ENCODE results near the gene CELF6.
A peak's percentile ranks its signal among the peaks of the same experiment; 100 is the strongest.
"Not testable (repeated sequence)": the region's sequence is repeated elsewhere in the genome, so short reads cannot be mapped to it uniquely, and the experiment has no call there.

Gene CELF6

DNA sequence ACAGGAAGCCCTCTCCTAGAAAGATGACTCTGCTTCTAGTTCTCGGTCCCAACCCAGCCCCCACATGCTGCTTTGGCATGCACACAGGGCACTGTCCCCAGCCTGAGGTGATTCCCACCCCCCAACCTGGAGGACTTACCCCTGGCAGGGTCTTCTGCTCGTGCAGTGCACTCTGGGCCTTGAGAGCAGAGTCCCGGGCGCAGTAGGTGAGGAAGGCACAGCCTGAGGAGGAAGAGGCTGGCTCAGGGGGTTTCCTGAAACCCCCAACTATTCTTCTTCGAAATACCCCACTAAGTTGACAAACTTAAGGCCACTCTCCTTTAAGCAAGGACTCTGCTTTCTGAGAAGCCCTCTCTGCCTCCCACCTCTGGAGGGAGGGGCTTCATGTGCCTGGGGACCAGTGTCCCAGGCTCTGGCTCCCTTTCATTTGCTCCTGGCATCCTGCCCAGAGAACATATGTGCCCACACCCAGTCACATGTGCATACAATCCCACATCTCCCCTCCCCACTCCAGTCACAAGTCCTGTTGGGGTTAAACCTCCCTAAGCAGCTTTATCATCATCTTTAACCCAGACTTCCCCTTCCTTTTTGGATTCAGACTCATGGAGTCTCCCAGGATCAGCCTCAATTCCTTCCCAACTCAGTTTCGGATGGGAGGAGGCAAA, 4.1 kb downstream of the CELF6 start:
- DNase-seq: peak; percentile 49 to 55

DNA sequence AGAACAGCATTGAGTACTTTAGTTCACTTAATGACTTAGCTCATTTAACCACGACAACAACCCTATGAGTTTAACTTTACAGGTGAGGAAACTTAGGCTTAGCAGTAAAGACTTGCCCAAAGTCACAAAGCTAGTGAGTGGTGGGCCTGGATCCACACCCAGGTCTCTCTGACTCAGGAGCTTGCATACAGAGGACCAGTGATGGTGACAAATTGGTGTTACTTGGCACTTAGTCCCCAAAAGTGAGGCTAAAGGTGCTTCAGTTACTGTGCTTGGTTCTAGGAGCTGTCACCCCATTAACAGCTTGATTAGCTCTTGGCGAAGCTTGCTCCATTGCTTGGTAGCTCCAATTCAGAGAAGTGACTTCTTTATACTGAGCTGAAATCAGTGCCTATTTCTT, 6.1 kb downstream of the CELF6 start:
- no peak for DNase-seq

DNA sequence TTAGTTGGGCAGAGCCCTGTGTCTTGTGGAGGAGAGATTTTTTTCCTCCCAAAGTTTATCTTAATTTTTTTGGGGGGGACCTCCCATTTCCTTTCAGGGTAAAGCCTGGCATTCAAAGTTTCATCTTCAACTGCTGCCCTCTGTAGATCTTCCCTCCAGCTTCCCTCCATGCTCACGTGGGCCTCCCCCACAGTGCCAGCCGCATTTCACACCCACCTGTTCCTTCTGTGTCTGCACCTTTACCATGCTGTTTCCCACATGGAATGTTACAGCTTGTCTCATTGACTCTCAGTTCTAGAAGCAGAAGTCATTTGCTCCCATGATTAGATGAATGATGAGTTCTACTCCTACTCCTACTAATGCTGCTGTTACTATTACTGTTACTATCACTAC, 6.5 kb downstream of the CELF6 start:
- no peak for DNase-seq

DNA sequence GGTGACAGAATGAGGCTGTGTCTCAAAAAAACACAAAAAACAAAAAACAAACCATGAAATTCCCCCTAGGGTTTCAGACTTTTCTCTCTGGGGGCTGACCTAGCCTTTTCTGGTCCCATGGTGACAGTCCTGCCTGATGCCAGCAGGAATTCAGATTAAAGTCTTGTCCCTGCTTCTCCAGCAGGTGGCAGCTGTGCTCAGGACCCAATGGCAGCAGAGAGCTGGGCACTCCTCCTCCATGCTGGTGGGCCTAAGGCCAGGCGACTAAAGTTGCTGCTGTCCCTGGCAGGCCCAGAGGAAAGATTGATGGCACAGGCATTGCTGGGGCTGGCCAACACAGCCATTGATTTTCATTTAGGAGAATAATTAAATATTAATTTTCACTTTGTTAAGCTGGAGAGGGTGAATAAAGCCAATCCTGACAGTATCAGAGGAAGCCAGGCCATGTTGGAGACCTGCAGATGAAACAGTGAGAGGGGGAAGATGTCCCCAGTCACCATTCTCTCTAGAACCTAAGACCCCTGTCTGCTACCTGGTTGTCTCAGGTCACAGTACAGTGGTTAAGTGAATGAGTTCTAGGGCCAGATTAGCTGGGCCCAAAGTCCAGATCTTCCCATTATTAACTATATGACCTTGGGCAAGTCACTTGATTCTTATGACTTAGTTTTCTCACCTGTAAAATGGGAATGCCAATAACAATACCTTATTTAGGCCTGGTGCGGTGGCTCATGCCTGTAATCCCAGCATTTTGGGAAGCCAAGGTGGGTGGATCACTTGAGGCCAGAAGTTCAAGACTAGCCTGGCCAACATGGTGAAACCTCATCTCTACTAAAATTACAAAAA, 7.1 kb downstream of the CELF6 start:
- peak; percentile 70 to 71 for DNase-seq

GRCh38 chr15:72307026-72307425, 12.9 kb downstream of the CELF6 start:
- no peak for DNase-seq

- DNase-seq: peak; percentile 37 to 44
These were observed 13.7 kb downstream of the CELF6 start for GRCh38 chr15:72306211-72306785.

GRCh38 chr15:72304596-72304995, 15.4 kb downstream of the CELF6 start:
- no peak for DNase-seq

DNA sequence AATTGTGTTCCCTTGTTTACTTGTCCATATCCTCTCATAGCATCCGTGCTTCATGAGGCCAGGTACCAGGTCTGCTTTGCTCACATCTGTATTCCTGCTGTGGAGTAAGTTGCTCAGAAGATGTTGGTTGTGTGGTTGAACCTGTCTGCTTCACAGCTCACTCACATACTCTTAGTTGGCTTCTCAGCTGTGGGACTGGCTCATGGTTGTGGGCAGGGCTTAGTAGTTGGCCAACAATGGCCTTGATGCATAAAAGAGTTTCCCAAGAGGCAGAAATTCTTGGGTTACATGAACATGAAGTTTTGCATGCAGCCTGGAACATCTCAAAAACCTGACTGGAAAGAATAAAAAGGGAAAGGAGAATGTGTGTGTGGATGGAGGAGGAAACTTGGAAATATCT, 17.0 kb downstream of the CELF6 start:
- no peak for DNase-seq

DNA sequence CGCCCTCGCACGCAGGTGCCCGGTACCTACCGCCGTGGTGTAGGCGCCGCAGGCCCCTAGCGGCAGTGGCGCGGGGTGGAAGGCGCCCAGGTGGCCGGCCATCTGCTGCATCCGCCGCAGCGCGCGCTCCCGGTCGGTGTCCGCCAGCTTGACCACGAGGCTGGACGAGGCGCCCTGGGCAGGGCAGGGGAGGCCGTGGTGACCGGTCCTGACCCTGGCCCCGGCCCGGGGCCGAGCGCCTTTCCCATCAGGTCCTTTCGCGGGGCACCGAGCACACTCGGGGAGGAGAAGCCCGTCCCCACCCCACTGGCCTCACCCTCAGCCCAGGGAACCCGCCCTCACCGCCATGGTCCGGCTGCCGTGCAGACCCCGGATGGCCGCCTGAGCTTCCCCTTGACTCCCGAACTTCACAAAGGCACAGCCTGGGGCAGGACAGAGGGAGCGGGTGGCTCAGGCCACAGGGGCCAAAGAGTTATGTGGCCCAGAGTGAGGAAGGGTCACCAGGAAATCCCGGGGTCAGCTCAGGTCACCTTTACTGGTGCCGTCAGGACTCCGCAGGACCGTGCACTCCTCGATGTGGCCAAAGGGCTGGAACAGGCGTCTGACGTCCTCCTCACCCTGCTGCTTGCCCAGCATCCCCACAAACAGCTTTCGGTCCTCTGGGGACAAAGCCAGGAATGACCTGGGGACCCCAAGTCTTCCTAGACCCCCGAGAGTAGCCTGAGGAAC, 30.2 kb downstream of the CELF6 start:
- no peak for DNase-seq

- no peak for DNase-seq
These were observed 31.0 kb downstream of the CELF6 start for GRCh38 chr15:72288796-72289596.

- DNase-seq: peak; percentile 33 to 59
These were observed 33.9 kb downstream of the CELF6 start for GRCh38 chr15:72285927-72286516.

DNA sequence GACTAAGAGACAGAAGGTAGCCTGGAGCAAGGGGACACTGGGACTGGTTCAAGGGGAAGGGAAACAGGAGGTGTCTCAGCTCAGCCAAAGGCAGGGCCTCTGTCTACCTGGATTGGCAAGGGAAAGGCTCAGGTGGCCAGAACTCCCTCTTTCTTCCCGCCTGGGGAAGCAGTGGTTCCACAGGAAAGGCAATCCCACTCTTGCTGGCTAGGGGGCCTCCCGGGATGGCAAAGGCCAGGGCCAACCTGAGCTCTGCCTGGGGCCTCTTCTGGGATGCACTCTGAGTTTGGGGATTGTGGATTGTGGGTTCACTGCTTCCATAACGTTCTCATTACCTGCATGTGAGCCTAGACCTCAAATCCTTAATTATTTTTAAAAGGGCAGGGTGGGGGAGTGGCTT, 34.6 kb downstream of the CELF6 start:
- DNase-seq: no peak

GRCh38 chr15:72284781-72285180, 35.2 kb downstream of the CELF6 start:
- DNase-seq: no peak

DNA sequence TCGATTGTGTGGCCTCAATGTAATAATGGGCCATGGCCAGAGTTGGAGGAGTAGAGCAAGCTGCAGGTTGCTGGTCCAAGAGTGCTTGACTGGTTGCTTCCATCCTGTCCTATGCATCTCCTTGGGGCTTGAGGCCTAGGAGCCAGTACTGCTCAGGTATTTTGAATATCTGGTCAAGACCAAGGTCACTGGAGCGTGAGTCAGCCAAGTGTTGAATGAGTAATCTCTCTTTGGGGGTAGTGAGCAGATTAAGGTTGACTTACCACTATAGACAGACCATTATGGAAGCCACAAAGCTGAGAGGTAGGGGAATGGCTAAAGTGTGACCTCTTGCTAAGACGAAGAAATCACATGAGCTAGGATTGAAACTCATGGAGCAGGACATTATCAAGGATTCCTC, 38.2 kb downstream of the CELF6 start:
- DNase-seq: no peak

DNA sequence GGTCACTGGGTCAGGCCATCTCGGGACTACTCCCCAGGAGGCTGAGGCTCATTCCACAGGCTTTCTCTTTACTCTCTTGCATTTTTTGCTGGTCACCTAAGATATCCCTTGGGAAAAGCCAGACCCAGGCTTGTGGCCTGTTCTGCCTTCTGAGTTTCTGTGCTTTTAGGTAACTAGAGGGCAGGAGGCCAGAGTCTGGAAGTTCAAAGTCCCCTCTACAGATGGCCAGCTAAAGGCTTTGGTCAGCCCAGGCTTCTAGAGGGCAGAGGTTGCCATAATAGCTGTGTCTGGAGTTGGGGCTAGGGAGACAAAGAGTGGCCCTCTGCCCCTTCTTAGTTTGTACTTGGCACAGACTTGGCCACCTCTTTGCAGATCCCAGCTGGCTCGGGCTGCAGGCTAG, 39.2 kb downstream of the CELF6 start:
- no peak for DNase-seq

DNA sequence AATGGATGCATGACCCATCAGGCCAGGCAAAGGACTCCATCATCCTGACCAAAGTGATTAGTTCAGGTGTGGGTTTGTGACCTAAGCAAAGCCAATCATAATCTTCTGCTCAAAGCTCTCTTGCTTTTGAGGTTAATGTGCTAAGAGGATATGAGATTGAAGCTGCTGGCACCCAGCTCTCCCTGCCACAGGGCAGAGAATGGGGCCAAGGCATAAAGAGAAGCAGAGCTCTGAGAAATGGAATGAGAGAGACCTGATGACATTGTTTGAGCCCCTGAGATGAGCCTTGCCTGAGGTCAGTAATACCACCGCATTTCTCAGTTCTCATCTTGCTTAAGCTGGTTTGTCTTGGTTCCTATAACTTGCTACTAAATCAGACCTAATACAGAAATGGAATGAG, 41.2 kb downstream of the CELF6 start:
- DNase-seq: no peak

DNA sequence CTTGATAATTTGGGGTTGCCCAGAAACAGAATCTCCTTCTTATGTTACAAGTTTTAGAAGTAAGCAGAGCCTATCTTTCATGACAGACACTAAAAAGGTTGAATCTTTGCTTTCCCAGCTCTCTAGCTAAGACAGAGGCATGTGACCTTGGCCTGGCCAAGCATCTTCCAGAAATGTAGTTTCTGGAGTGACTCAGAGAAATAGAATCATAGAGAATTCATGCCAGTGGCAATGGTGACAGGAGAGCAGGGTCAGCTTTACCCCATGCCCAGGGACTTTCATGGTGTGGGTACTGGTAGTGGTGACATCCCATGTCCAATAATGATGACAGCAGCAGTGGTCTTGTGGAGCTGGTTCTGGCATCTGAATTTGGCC, 43.6 kb downstream of the CELF6 start:
- DNase-seq: no peak

DNA sequence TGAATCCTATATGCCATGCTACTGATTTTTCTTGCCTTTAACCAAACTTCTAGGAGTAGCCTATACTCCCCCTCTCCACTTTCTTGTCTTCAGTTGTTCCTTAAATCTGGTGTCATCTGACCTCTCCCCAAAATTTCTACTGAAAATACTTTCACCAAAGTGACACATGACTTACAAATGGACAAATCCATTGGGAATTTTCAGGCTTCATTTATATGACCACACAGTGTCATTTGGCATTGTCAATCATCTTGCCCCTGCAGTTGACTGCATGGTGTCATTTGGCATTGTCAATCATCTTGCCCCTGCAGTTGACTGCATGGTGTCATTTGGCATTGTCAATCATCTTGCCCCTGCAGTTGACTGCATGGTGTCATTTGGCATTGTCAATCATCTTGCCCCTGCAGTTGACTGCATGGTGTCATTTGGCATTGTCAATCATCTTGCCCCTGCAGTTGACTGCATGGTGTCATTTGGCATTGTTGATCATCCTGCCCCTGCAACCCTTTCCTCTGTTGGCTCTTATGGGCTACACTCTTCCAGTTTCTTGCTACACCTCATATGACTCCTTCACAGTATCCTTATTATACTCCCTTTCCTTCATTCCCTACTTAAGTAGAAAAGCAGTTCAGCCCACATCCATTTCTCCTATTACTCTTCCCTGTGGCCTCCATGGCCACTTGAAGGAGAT, 44.2 kb downstream of the CELF6 start:
- not testable (repeated sequence) for DNase-seq

DNA sequence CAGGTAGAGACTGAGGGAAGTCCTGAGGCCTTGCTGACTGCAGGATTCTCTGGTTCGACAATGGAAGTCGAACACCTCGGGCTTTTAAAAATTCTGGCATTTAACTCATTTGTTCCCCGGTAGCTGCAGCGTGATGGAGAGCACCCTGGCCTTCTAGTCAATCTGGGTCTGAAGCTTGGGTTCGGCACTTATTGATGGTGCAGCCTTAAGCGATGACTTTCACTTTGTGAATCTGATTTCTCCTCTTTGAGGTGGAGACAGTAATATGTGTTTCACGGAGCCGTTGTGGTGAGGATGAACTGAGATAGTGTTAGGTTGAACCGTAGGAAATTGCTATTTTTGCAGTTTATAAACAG, 47.0 kb downstream of the CELF6 start:
- no peak for DNase-seq

GRCh38 chr15:72272213-72272996, 47.6 kb downstream of the CELF6 start, which contains the start of gene PARP6:
Gene PARP6, minus strand, starts transcription at chr15:72272554. Its CDS starts 5,077 bp downstream, at chr15:72267477.
- DNase-seq: peak; percentile 99

GRCh38 chr15:72271895-72272212, 48.1 kb downstream of the CELF6 start:
- DNase-seq: no peak

All from inflammatory macrophage (primary cell).